Measurements from ENCODE around the gene DELE1. TPM values are rescaled to one million over a fixed set of nuclear protein-coding genes. Genes with fewer than 3 reads are reported as not detected.
"Not testable (repeated sequence)": the region's sequence is repeated elsewhere in the genome, so short reads cannot be mapped to it uniquely, and the experiment has no call there.

DELE1 gene
- total RNA-seq, 3 donors from 2014 or later = 77.8 to 112 (median 84.5) TPM

- peak in 1 of 3 donors; percentile 58 for DNase-seq
- Histone ChIP-seq H3K4me1 (ENCODE audit: low read depth) (peaks cover 28% of the 10 kb centered on the region), H3K36me3 (ENCODE audit: low read depth) (no peaks in the 10 kb centered on the region), H3K4me3 (no peak overlapping the region), H3K9me3 (no peaks in the 10 kb centered on the region)
- peak; percentile 39 for ATAC-seq
- TF ChIP-seq, protein P1, sequence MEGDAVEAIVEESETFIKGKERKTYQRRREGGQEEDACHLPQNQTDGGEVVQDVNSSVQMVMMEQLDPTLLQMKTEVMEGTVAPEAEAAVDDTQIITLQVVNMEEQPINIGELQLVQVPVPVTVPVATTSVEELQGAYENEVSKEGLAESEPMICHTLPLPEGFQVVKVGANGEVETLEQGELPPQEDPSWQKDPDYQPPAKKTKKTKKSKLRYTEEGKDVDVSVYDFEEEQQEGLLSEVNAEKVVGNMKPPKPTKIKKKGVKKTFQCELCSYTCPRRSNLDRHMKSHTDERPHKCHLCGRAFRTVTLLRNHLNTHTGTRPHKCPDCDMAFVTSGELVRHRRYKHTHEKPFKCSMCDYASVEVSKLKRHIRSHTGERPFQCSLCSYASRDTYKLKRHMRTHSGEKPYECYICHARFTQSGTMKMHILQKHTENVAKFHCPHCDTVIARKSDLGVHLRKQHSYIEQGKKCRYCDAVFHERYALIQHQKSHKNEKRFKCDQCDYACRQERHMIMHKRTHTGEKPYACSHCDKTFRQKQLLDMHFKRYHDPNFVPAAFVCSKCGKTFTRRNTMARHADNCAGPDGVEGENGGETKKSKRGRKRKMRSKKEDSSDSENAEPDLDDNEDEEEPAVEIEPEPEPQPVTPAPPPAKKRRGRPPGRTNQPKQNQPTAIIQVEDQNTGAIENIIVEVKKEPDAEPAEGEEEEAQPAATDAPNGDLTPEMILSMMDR (IDR thresholded peaks at IDR 0.05) = no peak
- intact Hi-C loops (cut with DNase I, micrococcal nuclease) = no loop called here
These were observed 4.2 kb upstream of the DELE1 start for GRCh38 chr5:141919218-141920119.

DNA sequence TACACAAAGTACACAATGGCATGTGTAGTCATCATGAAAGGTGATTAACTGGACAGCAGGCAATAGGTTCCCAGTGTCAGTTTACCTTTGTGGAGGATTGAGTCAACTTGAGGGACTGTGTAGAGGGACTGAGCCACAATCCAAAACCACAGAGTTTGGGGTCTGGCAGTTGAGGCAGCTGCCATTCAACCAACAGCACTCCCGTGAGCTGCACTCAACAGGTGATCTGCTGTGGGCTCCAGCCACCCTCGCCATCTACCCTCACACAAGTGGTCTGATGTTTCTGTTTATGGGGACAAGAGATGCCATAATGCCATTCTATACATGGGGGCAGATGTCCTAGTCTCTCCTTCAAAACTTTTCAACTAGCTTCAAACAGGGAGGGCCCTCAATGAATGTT, 2.9 kb upstream of the DELE1 start:
- DNase-seq (no peak), ATAC-seq (no peak)
- intact Hi-C loops (cut with DNase I, micrococcal nuclease) = no loop called here
- TF ChIP-seq, protein P1 (IDR thresholded peaks at IDR 0.05) = no peak
- H3K4me3 ChIP-seq = no peak overlapping the region
- no peaks in the 10 kb centered on the region for H3K36me3 ChIP-seq (ENCODE audit: low read depth)
- peaks cover 34% of the 10 kb centered on the region for H3K4me1 ChIP-seq (ENCODE audit: low read depth)
- no peaks in the 10 kb centered on the region for H3K9me3 ChIP-seq

DNA sequence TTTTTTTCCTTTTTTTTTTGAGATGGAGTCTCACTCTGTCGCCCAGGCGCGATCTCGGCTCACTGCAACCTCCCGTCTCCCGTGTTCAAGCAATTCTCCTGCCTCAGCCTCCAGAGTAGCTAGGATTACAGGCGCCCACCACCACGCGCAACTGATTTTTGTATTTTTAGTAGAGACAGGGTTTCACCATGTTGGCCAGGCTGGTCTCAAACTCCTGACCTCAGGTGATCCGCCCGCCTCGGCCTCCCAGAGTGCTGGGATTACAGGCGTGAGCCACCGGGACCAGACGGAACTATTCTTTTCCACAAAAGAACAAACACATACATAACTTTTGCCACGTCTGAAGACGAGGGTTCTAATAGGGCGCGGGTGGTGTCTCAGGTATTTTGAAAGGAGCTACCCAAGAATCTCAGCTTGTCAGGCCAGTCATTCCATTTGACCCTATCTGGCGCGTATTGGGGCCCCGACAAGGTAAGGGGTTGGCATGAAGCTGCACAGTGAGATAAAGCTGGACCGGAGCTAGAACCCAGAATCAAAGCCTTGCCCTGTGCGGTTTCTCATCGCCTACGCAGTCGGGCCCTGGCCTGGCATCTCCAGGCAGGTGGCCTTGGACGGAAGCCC, 734 bp upstream of the DELE1 start:
- DNase-seq; H3K36me3 ChIP-seq (ENCODE audit: low read depth); H3K9me3 ChIP-seq; intact Hi-C loops (cut with DNase I, micrococcal nuclease): not testable (repeated sequence)
- peaks cover 28% of the 10 kb centered on the region for H3K4me1 ChIP-seq (ENCODE audit: low read depth)
- peak overlapping the region; percentile 43 for H3K4me3 ChIP-seq
- peak; percentile 15 for ATAC-seq

GRCh38 chr5:141926434-141926833, 2.8 kb downstream of the DELE1 start:
- no peak for DNase-seq
- intact Hi-C loops (cut with DNase I, micrococcal nuclease) = no loop called here
- TF ChIP-seq, protein P1 (IDR thresholded peaks at IDR 0.05) = no peak
- peaks cover 10% of the 10 kb centered on the region for H3K4me1 ChIP-seq (ENCODE audit: low read depth)
- peaks cover 9% of the 10 kb centered on the region for H3K36me3 ChIP-seq (ENCODE audit: low read depth)
- ATAC-seq = no peak
- H3K4me3 ChIP-seq = no peak overlapping the region
- H3K9me3 ChIP-seq = no peaks in the 10 kb centered on the region

DNA sequence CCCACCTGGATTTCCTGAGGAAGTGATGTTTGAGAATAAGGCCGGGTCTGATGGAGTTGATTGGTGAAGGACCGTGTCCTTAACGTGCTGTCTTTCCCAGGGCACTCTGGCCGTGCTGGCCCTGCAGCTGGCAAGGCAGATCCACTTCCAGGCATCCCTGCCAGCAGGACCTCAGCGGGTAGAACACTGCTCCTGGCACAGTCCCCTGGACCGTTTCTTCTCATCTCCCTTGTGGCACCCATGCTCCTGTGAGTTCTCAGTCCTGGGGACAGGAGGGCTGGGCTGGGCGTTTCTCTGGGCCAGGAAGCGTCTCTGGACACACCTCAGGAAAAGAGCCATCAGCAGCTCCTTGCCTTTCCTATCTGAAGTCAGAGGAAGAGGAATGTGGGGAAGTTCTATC, 4.4 kb downstream of the DELE1 start:
- no peak for ATAC-seq
- Histone ChIP-seq H3K36me3 (ENCODE audit: low read depth) (peaks cover 9% of the 10 kb centered on the region), H3K4me3 (no peak overlapping the region), H3K9me3 (no peaks in the 10 kb centered on the region), H3K4me1 (ENCODE audit: low read depth) (peaks cover 10% of the 10 kb centered on the region)
- intact Hi-C loops (cut with DNase I, micrococcal nuclease) = no loop called here
- TF ChIP-seq, protein P1 (IDR thresholded peaks at IDR 0.05) = no peak
- no peak for DNase-seq

DNA sequence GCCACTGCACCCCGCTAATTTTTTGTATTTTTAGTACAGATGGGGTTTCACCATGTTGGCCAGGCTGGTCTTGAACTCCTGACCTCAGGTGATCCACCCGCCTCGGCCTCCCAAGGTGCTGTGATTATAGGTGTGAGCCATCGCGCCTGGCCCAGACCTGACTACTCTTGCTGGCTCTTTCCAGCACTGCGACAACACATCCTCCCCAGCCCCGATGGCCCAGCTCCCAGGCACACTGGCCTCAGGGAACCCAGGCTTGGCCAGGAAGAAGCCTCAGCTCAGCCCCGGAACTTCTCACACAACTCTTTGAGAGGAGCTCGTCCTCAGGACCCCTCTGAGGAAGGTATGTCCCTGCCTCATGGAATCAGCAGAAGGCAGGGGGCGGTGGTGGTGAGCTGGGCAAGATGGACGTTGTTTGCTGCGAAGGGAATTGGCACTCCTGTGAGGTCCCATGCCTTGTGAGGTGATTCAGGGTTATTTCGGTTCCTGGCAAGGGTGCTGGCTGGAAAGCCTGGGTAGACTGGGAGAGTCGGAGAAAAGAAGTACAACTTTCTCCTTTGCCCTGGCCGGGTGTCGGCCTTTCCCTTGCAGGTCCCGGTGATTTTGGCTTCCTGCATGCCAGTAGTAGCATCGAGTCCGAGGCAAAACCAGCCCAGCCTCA, 5.9 kb downstream of the DELE1 start:
- intact Hi-C loops (cut with DNase I, micrococcal nuclease) = no loop called here
- TF ChIP-seq, protein P1 (IDR thresholded peaks at IDR 0.05) = no peak
- no peak for ATAC-seq
- Histone ChIP-seq H3K9me3 (no peaks in the 10 kb centered on the region), H3K36me3 (ENCODE audit: low read depth) (peaks cover 9% of the 10 kb centered on the region), H3K4me3 (no peak overlapping the region), H3K4me1 (ENCODE audit: low read depth) (peaks cover 5% of the 10 kb centered on the region)
- no peak for DNase-seq
